ENCODE measurements around the gene POLR2E.
"Not testable (repeated sequence)": the region's sequence is repeated elsewhere in the genome, so short reads cannot be mapped to it uniquely, and the experiment has no call there.

The POLR2E gene

DNA sequence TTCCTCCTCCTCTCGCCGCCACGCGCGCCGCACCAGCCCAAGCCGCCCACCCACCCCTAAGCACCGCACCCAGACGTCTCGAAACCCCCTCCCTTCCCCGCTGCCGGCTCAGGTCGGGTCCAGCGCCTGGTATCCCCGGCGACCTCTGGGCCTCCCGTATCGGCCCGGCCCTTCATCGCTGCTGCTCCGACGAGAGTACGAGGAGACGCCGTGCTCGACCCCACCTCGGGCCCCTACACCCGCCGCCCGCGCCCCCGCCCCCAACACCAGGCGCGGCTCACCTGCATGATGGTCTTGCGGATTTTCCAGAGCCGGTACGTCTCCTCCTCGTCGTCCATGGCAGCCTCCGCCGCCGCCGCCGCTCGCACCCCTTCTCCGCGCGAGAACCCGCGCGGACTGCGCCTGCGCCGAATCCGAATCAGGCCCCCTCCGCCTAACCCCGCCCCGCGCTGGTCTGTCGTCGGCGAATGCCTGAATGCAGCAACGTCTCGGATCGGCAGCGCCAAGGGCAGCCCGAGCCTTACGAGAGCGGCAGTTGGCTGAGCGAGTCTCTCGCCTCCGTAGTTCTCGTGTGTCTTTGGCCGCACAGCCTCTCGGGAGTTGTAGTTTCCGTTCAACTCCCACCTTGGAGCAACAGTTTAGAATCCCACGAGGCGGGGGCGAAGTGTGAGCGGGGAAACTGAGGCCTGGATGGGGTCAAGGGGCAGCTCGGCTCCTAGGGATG is at the start of gene POLR2E:
Gene POLR2E, minus strand, starts transcription at position 398 of the 724 bp plus-strand sequence. Its CDS starts 60 bp downstream, at position 338.
- peak; percentile 97 for DNase-seq

DNA sequence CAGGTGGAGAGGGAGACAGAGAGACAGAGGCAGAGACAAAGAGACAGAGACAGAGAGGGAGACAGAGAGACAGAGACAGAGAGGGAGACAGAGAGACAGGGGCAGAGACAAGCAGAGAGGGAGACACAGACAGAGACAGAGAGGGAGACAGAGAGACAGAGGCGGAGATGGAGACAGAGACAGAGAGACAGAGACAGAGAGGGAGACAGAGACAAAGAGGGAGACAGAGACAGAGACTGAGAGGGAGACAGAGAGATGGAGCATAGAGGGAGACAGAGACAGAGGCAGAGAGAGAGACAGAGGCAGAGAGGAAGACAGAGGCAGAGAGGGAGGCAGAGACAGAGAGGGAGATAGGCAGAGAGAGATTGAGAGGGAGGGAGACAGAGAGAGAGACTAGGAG is 49.6 kb upstream of the POLR2E start:
- no peak for DNase-seq

DNA sequence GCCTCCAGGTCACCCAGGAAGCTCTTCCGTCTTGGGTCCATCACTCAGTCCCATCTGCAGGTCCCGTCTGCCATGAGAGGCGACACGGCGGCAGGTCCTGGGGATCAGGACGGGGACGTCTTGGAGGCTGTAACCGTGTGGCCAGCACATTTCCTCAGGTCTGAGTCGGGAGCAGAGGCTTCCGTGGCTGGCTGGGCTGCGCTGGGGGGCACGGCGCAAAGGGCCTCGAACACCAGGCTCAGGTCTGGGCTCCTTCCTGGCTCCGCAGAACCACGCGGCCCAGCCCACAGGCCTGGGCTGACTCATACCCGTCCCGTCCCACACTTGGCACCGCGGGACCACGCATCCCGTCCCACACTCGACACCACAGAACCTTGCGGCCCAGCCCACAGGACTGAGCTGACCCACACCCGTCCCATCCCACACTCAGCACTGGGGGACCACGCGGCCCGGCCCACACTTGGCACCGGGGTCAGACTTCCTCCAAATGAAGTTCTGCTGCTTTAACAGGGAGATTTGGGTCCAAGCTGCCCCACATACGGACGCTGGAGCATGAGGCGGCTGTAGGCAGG is 48.7 kb upstream of the POLR2E start:
- no peak for DNase-seq

DNA sequence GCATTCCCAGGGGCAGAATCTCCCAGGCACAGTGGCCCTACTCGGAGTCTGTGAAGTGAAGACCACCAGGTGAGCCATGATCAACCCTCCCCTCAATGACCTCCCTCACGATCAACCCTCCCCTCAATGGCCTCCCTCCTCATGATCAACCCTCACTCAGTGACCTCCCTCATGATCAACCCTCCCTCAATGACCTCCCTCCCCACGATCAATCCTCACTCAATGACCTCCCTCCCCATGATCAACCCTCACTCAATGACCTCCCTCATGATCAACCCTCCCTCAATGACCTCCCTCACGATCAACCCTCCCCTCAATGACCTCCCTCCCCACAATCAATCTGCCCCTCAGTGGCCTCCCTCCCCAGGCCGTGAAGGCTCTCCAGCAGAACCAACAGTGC is 46.8 kb upstream of the POLR2E start:
- DNase-seq, result no peak

DNA sequence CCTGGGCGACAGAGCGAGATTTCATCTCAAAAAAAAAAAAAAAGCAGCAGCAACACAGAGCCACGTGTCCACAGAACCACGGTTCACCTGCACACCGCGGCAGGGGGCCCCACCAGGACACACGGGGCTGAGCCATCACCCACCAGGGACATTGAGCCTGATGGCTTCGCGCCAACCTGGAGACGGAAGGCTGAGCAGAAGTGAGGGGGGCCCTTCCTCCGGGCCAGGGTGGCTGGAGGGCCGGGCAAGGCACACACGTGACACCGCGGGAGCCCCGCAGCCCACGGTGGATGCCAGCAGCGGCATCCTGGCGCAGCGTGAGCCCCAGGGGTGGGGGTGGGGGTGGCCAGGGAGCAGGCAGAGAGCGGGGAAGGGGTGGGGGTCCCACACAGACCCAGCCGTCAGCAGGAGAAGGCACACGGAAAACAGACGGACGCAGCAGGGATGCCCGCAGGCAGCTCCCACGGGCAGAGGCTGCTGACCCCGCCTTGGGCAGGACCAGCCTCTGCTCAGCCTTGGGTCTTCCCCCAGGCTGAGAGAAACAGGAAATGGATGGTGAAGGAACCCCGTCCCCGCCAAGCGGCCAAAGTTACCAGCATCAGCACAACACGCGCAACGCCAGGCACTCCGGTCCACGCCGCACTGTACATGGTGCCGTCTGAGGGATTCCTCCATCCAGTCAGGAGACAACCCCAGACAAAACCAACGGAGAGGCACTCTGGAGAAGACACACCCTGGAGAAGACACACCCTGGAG is 45.3 kb upstream of the POLR2E start:
- DNase-seq, result no peak

DNA sequence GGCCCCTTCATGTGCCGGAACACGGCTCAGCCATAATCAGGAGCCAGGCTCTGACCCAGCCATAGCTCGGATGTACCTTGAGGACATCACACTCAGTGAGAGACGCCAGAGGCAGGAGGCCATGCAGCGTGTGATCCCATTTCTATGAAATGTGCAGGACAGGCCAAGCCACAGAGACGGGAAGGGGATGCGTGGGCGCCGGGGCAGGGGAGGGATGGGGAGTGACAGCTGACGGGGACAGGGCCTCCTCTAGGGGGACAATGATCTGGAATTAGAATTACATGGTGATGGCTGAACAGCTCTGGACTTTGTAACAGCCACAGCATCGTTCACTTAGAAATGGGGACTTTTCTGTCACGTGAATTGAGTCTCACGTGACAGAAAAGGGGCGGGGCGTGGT is 44.0 kb upstream of the POLR2E start:
- DNase-seq, result no peak

DNA sequence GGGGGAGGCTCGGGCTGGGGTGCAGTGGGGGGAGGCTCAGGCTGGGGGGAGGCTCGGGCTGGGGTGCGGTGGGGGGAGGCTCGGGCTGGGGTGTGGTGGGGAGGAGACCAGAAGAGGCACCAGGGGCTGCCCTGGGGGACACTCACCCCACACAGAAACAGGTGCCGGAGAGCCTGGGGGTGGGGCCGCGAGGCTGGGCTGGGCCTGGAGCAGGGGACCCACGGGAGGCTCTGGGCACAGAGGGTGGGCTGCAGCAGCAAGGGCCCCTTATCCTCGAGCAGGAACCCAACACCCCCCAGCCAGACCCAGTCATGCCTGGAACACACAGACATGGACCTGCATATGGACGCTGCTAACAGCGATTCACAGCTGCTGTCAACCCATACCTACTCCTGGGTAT is 42.9 kb upstream of the POLR2E start:
- no peak for DNase-seq

DNA sequence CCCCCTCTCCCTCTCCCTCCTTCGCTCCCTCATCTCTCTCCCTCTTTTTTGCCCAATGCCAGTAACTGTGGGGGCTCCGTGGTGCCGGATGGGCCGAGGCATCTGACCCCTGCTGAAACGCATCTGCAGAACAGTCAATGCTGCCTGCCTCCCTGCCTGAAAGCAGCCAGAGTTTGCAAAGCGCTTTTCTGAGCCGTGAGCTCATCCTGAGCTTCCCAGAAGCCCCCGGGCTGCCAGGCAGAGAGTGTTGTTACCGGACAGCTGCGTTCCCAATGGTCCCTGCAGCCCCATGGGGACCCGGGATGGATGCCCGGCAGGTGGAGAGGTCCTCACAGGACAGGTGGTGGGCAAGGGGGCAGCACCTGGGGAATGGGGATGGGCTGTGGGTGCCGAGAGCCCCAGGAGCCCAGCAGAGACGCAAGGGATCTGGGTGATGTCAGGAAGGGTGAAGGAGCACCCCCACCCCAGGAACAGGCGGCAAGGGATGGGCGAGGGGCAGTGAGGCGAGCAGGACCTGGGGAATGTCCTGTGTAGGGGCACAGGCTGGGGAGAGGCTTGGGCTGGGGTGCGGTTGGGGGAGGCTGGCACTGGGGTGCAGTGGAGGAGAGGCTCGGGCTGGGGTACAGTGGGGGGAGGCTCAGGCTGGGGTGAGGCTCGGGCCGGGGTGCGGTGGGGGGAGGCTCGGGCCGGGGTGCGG is 41.6 kb upstream of the POLR2E start:
- DNase-seq, result no peak

DNA sequence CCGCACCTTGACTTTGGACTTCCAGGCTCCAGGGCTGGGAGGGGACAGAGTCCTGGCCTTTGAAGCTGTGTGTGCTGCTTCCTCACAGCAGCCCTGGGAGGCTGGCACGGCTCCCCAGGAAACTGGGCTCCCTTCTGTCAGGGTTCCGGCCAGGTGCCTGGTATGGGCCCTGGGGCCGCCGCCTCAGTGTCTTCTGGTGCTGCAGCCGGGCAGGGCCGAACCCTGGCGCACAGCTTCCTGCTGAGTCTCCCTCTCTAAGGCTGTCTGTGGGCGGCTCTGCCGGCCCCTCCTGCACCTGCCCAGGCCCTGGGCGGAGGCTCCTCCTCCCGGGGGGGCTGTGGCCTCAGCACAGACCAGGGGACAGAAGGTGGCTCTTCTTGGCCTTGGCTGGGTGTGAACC is 41.0 kb upstream of the POLR2E start:
- DNase-seq, result no peak

DNA sequence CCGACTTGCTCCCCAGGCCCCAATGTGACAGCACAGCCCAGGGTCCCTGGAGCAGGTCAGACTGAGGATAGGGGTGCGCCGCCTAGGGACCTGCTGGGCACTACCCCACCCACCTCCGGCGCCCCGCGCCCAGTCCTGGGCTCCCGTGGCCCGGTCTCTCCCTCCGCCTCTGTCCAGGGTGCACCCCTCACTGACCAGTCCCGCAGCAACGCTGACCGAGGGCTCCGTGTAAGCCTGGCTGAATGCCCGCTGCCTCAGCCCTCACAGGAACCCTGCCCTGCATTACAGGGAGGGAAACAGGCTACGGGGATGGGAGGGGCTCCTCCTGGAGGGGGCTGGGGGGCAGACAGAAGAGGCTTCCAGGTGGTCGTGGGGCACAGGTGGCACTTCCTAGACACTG is 40.3 kb upstream of the POLR2E start:
- DNase-seq, result no peak

DNA sequence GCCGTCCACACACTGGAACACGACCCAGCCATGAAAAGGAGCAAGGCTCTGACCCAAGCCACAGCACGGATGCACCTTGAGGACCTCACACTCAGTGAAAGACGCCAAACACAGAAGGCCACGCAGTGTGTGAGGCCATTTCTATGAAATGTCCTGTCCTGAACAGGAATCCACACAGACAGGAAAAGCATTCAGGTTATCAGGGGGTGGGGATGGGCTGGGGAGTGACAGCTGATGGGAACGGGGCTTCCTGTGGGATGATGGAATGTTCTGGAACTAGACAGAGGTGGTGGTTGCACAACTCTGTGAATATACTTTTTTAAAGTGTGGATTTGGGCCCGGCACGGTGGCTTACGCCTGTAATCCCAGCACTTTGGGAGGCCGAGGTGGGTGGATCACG is 39.3 kb upstream of the POLR2E start:
- DNase-seq, result no peak

DNA sequence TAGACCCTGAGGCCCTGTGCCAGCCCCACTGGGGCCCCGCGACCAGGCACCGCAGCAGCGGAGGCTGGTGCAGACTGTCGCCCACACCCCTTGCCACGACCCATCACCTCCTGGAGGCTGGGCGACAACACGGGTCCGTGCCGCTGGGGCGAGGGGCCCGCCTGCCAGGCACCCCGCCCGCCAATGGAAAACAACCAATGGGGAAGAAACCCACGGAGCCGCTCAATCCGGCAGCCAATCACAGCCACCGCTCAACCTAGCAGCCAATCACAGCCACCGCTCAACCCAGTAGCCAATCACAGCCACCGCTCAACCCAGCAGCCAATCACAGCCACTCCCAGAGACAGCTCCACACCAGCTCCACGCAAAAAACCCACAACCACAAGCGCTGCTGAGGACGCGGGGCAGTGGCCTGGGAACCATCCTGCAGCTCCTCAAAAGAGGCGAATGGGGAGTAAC is 38.3 kb upstream of the POLR2E start:
- peak; percentile 89 for DNase-seq

DNA sequence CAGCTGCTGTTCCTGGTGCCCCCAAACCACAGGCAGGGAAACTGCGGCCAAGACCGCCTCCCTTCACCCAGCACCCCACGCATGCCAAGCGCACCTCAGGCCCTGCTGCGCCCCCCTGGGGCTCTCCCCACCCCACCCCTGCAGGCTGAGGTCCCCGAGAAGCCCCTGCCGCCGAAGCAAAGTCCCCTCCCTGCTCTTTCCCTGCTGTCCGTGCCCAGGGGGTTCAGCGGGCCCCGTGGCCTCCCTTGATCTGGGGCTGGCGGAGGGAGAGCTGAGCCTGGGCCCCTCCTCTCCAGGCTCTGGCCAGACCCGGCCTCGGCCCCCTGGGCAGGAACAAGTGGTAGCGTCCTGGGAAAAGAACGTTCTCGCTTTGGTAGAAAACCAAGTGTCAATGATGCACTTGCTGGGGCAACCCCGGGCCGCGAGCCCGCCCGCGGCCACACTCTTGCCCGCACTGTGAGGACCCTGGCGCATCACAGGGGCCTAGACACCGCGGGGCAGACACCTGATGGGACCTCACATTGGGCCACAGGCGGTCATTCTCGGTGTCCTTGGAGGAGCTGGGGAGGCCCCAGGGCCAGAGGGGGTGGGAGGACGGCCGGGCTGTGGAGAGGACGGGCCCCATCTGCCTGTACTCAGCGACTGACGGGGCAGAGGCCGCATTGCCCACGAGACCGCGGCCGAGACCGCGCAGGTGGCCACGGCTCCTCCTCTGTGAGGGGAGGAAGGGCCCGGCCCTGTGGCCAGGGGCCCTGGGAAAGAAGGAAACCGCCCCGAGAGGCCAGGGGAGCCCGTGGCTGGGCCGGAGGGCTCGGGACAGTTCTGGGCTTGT is 37.6 kb upstream of the POLR2E start:
- peak; percentile 46 for DNase-seq

DNA sequence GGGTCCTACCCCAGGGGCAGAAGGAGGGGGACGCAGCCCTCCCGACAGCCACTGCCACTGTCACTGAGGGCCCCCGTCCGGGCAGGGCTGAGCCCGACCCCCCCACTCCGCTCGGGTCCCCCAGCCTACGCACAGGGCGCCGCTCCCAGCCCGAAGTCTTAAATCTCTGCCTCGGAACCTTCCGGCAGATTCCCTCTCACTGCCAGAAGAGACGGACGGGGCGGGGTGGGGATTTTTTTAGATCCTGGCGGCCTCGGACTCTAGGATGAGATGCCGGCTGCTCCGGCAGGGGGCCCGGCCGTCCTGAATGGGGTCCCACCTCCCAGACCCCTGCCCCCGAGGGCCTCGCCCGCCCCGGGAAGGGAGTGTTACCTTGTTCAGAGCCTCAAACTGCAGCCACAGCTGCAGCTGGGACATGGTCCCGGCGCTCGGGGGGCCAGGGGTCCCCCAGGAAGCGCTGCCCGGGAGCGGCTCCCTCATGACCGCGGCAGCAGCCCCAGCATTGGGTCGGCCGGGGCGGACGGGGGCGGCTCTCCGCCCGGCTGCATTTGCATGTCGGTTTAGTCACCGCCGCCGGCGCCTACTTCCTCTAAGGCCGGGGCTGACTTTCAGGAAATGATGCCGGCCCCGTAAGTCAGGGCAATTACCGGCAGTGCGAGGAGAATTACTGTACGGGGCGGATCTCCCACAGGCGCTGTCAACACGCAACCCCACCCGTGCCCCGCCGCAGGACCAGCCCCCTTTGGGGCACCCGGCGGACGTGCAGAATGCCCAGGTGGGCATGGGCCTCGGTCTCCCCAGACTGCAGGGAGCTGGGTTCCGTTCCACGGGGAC is 36.8 kb upstream of the POLR2E start:
- DNase-seq, result peak; percentile 90

DNA sequence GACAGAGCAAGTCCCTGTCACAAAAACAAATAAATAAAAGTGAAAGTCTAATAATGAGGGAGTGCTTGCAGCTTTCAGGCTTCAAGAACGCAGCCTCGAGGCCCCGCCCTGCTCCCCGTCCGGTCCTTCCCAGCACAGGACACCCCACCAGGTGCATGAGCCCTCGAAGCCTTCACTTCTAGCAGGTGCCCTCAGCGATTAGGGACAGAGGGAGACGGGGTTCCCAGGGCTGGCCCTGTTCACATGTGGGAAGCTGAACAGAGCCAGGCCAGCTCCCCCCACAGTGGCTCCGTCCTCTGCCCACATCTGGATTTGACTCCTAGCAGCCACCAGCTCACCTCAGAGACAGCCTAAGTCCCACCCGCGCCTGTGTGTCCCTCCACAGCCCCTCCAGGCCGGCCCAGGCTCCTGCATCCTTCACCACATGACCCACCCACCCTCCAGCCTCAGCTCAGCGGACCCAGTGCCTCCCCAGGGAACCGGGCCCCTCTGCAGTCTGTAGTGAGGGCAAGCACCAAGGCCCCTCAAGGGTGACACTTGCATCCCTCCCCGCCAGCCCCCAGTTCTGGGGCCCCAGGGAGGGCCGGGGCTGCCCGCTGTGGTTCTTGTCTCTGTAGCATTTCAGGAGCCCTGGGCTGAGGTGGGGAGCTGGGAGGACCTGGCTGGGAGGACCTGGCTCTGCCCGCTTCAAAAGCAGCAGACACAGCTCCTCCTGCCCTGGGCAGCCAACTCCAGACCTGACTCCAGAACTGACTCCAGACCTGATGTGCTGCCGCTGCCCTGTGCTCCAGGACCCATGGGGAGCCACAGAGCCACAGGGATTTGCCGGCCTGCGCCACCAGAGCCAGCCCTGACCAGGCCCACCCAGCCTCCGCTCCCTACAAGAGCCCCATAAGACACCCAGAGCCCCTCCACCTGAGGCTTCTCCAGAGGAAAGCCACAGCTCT is 35.9 kb upstream of the POLR2E start:
- DNase-seq, result peak; percentile 63

DNA sequence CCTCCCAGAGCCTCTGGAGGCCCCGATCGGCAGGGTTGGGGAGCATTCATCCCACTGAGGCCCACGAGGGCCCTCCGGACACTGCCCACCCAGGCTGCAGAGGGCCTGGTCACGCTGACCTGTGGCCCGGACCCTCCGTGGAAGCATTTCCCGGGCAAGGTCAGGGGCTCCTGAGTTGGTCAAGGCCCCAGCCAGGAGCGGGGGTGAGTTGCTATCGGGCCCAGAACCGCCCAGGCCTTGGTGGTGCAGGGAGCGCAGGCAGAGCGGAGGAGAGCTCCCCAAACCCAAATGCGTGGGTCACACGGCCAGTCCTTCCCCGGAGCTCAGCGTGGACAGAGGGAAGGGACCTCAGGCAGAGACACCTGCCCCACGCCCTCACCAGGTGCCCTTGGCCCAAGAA is 34.4 kb upstream of the POLR2E start:
- no peak for DNase-seq

DNA sequence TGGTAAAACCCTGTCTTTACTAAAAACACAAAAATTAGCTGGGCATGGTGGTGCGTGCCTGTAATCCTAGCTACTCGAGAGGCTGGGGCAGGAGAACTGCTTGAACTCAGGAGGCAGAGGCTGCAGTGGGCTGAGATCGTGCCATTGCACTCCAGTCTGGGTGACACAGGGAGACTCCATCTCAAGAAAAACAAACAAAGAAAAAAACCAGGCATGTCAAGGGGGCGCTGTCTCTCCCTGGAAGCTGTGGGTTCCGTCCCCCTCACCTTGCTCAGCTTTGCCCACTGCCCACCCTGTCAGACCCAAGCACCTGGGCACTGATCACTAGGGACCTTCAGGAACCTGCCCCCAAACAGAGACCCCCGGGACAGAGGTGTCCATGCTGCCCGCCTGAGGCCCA is 33.9 kb upstream of the POLR2E start:
- DNase-seq, result not testable (repeated sequence)

DNA sequence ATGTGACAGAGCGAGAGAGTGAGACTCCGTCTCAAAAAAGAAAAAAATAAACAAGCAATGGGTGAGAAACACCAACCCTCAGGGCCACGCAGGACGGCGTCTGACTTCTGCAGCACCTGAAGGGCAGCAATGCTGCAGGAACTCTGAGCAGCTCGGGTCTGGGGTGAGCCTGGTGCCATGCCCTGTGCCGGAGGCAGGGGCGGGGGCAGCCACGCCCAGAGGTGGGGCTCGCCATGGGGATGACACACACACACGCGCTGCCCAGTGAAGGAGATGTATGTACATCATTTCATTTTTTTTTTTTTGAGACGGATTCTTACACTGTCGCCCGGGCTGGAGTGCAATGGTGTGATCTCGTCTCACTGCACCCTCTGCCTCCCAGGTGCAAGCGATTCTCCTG is 32.9 kb upstream of the POLR2E start:
- no peak for DNase-seq

DNA sequence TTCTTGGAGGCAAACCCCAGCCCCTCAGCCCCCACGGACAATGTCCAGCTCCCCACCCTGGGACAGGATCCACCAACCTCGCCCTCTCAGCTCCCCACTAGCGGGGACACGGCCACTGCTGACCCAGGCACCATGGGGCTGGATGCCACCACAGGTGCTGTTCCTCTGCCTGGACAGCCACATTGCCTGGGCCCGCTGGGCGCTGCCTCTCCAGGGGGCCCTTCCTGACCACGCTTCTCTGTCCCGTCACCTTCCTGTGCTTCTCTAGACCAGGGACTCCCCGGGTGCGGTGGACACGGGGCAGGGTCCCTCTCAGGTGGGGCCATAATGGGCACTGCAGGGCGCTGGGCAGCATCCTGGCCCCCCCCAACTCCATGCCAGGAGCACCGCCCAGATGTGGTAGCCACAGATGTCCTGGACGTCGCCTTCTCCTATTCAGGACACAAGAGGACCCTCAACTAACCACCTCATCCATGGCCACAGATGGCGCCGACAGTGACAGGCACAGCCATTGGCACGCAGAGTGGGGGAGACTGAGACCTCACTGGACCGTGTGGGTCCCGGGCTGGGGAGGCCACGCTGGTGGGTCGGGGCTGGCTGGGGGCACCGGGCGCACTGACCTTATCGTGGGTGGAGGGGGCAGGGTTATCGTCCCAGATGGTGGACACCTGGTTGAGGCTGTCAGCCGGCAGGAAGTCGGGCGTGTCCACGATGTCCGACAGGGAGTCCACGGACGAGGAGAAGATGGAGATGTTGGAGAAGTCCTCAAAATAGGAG is 32.0 kb upstream of the POLR2E start:
- no peak for DNase-seq

Measured in activated naive CD4-positive, alpha-beta T cell treated with Interleukin-2 at 50 U/mL for 16 hours (primary cell).